ENCODE results near the gene PPA1. TPM values are rescaled to one million over a fixed set of nuclear protein-coding genes. Genes with fewer than 3 reads are reported as not detected.

The PPA1 gene
- polyA plus RNA-seq, 1 donor from 2014 or later: 402 TPM

DNA sequence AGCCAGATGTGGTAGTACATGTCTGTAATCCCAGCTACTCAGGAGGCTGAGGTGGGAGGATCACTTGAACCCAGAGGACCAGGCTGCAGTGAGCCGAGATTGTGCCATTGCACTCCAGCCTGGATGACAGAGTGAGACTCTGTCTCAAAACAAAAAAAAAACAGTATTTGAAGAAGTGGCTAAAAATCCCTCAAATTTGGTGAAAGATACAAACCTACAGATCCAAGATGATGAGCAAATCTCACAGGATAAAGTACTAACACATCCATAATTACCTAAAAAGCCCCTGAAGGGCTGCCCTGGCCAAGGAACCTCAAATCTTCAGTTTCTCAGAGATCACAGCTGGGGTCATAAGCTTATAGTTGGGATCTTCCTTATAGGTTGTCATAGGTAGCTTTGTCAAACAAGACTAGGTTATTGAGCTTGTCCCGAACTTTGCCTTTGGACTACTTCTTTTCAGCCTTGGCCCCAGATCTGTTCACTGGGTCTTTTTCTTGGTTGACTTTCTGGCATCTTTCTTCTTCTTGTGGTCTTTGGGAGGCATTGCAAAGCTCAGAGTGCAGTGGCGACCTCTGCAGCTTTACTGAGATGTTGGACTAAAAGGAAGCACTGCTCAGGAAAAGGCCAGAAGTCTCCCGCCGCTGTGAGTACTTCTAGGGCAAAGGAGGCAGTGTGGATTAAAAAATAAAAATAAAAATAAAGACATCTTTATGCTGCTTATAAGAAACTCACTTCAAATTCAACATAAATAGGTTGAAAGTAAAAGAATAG, 34.3 kb downstream of the PPA1 start:
- H3F3A ChIP-seq (ENCODE audit: insufficient read depth, low read length, poor library complexity, severe bottlenecking): no peaks in the 10 kb centered on the region
- TF ChIP-seq RAD21 (conservative IDR thresholded peaks at IDR 0.05) (no peak), REST (IDR thresholded peaks at IDR 0.05; ENCODE audit: borderline replicate concordance) (no peak), EP300 (conservative IDR thresholded peaks at IDR 0.05; ENCODE audit: poor library complexity, severe bottlenecking) (no peak), POLR2AphosphoS5 (IDR thresholded peaks at IDR 0.05) (no peak), EZH2 (IDR thresholded peaks at IDR 0.05; ENCODE audit: borderline replicate concordance, insufficient read depth, low read length, poor library complexity, severe bottlenecking) (no peak)
- TF ChIP-seq, protein P1, sequence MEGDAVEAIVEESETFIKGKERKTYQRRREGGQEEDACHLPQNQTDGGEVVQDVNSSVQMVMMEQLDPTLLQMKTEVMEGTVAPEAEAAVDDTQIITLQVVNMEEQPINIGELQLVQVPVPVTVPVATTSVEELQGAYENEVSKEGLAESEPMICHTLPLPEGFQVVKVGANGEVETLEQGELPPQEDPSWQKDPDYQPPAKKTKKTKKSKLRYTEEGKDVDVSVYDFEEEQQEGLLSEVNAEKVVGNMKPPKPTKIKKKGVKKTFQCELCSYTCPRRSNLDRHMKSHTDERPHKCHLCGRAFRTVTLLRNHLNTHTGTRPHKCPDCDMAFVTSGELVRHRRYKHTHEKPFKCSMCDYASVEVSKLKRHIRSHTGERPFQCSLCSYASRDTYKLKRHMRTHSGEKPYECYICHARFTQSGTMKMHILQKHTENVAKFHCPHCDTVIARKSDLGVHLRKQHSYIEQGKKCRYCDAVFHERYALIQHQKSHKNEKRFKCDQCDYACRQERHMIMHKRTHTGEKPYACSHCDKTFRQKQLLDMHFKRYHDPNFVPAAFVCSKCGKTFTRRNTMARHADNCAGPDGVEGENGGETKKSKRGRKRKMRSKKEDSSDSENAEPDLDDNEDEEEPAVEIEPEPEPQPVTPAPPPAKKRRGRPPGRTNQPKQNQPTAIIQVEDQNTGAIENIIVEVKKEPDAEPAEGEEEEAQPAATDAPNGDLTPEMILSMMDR (IDR thresholded peaks at IDR 0.05; ENCODE audit: poor library complexity, severe bottlenecking): no peak

DNA sequence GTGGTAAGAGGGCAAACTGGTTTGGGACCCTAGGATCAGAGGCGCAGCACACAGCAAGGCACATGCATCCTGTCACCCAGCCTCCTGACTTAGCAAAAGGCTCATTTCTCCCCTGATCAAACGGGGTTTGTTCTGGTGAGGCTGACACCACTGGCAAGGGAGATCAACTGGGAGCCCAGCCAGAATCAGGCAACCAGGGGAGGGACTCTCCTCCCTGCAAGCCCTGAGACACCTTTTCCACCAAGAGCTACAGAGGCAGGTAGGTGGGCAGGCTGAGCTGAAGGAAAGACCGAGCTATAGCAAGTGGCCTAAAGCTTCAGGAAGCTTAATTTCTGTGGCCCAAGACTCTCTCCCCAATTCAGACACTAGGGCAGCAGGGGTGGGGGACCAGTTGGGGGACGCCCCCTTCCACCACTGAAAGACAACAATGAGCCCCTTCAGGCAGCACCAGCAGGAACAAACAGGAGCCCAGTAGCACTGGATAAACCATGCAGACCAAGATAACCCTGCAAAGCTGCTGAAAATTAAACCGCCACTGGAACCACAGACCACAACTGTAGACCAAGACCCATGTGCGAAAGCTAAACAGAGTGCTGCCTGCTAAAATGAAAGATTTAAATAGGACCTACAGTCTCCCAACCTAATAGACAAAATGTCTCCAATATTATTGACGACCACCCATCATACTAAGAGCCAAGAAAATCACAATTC, 35.8 kb downstream of the PPA1 start:
- Histone ChIP-seq H3K9me3 (ENCODE audit: low read length) (no peaks in the 10 kb centered on the region), H3K9ac (ENCODE audit: low read length) (no peak overlapping the region), H3K79me2 (replicated peaks; ENCODE audit: insufficient read depth, low read length) (no peaks in the 10 kb centered on the region), H4K20me1 (ENCODE audit: insufficient read depth) (no peaks in the 10 kb centered on the region), H3K9me2 (ENCODE audit: insufficient read depth, low read length) (no peaks in the 10 kb centered on the region), H3K27me3 (ENCODE audit: insufficient read depth, low read depth, low read length) (no peaks in the 10 kb centered on the region), H3F3A (ENCODE audit: insufficient read depth, low read length, poor library complexity, severe bottlenecking) (no peaks in the 10 kb centered on the region), H3K4me2 (ENCODE audit: low read length) (no peak overlapping the region), H3K27ac (ENCODE audit: low read length) (no peak overlapping the region), H3K4me3 (ENCODE audit: low read length) (no peak overlapping the region), H3K36me3 (ENCODE audit: insufficient read depth, low read length) (peaks cover 26% of the 10 kb centered on the region), H2AFZ (ENCODE audit: low read depth, low read length) (no peak overlapping the region)
- TF ChIP-seq EP300 (conservative IDR thresholded peaks at IDR 0.05; ENCODE audit: poor library complexity, severe bottlenecking) (no peak), POLR2AphosphoS5 (IDR thresholded peaks at IDR 0.05) (no peak), REST (IDR thresholded peaks at IDR 0.05; ENCODE audit: borderline replicate concordance) (no peak), TAF1 (IDR thresholded peaks at IDR 0.05; ENCODE audit: low read depth) (no peak), SMC3 (conservative IDR thresholded peaks at IDR 0.05; ENCODE audit: poor library complexity) (no peak), EZH2 (IDR thresholded peaks at IDR 0.05; ENCODE audit: borderline replicate concordance, insufficient read depth, low read length, poor library complexity, severe bottlenecking) (no peak), MXI1 (conservative IDR thresholded peaks at IDR 0.05; ENCODE audit: poor library complexity, severe bottlenecking) (no peak), RAD21 (conservative IDR thresholded peaks at IDR 0.05) (no peak)
- TF ChIP-seq, protein P1 (IDR thresholded peaks at IDR 0.05; ENCODE audit: poor library complexity, severe bottlenecking): no peak

More for the DNA sequence above, 34.3 kb downstream of the PPA1 start:
- no peak overlapping the region for H3K9ac ChIP-seq (ENCODE audit: low read length)
- H3K4me3 ChIP-seq (ENCODE audit: low read length): no peak overlapping the region
- no peak overlapping the region for H2AFZ ChIP-seq (ENCODE audit: low read depth, low read length)
- H3K4me2 ChIP-seq (ENCODE audit: low read length): no peak overlapping the region
- no peak overlapping the region for H3K27ac ChIP-seq (ENCODE audit: low read length)
- H3K36me3 ChIP-seq (ENCODE audit: insufficient read depth, low read length): peaks cover 26% of the 10 kb centered on the region
- no peaks in the 10 kb centered on the region for H4K20me1 ChIP-seq (ENCODE audit: insufficient read depth)
- H3K79me2 ChIP-seq (replicated peaks; ENCODE audit: insufficient read depth, low read length): no peaks in the 10 kb centered on the region
- H3K9me3 ChIP-seq (ENCODE audit: low read length): no peaks in the 10 kb centered on the region
- no peaks in the 10 kb centered on the region for H3K27me3 ChIP-seq (ENCODE audit: insufficient read depth, low read depth, low read length)
- H3K9me2 ChIP-seq (ENCODE audit: insufficient read depth, low read length): no peaks in the 10 kb centered on the region

All from neural cell (in vitro differentiated cells).